ENCODE data around the gene LHX6. TPM values are rescaled to one million over a fixed set of nuclear protein-coding genes. Genes with fewer than 3 reads are reported as not detected.

Gene LHX6
- total RNA-seq, 1 experiment from 2014 or later = 1.8 TPM

GRCh38 chr9:122190597-122191381, 38.0 kb downstream of the LHX6 start:
- Histone ChIP-seq H3K4me2 (ENCODE audit: insufficient read depth, insufficient read length, low read length) (no peak overlapping the region), H3K79me2 (ENCODE audit: insufficient read depth, low read length) (no peaks in the 10 kb centered on the region), H3K79me1 (ENCODE audit: insufficient read depth, low read depth, low read length, poor library complexity, severe bottlenecking) (no peaks in the 10 kb centered on the region), H3K4me1 (ENCODE audit: insufficient read depth, low read length) (no peaks in the 10 kb centered on the region), H2BK5ac (ENCODE audit: insufficient read length, low read length) (no peak overlapping the region), H3K56ac (ENCODE audit: insufficient read length, low read depth, low read length) (no peak overlapping the region), H2AFZ (ENCODE audit: low read length) (no peak overlapping the region), H3K9ac (ENCODE audit: extremely low read depth, insufficient read length, low read length) (no peak overlapping the region), H3K23me2 (ENCODE audit: insufficient read length, low read depth, low read length, poor library complexity, severe bottlenecking) (no peaks in the 10 kb centered on the region), H3K23ac (ENCODE audit: insufficient read length, low read depth, low read length) (no peak overlapping the region), H4K5ac (ENCODE audit: insufficient read length, low read depth, low read length) (no peak overlapping the region), H2BK15ac (ENCODE audit: low read depth, low read length) (no peak overlapping the region), H3T11ph (ENCODE audit: low read length) (no peak overlapping the region), H3K27me3 (ENCODE audit: insufficient read depth, low read length) (no peaks in the 10 kb centered on the region), H3K27ac (ENCODE audit: insufficient read length, low read depth, low read length) (no peak overlapping the region), H2BK20ac (ENCODE audit: low read depth, low read length, poor library complexity, severe bottlenecking) (no peak overlapping the region), H2BK120ac (ENCODE audit: low read depth, low read length, poor library complexity, severe bottlenecking) (no peak overlapping the region), H2AK5ac (ENCODE audit: insufficient read length, low read length) (no peak overlapping the region), H3K14ac (ENCODE audit: insufficient read depth, low read length) (no peak overlapping the region), H3K18ac (ENCODE audit: insufficient read length, low read depth, low read length) (no peak overlapping the region), H3K4ac (ENCODE audit: low read depth, low read length) (no peak overlapping the region), H3K9me3 (ENCODE audit: control insufficient read depth, low read depth, low read length) (no peaks in the 10 kb centered on the region), H2BK12ac (ENCODE audit: insufficient read length, low read depth, low read length) (no peak overlapping the region), H4K8ac (replicated peaks; ENCODE audit: insufficient read length, low read depth, low read length) (no peak overlapping the region), H4K91ac (ENCODE audit: insufficient read length, low read depth, low read length) (no peak overlapping the region), H4K20me1 (ENCODE audit: control insufficient read depth, insufficient read depth, insufficient read length) (no peaks in the 10 kb centered on the region)
- Mint-ChIP-seq H3K27ac (no peak overlapping the region; a peak in 1 of 7 replicates), H3K27me3 (ENCODE audit: low read depth) (peaks cover 5% of the 10 kb centered on the region; the same call in 1 of the 2 replicates), H3K9me3 (no peaks in the 10 kb centered on the region), H3K4me1 (peaks cover 17 to 19% of the 10 kb centered on the region in 2 experiments), H3K4me3 (no peak overlapping the region), H3K36me3 (ENCODE audit: insufficient read depth in 1 of 3, low read depth in 3 of 3) (no peaks in the 10 kb centered on the region; a peak in 1 of 7 replicates)
- DNase-seq = no peak
- no CpG with 5 or more reads among the region's 12 CpGs for WGBS (ENCODE audit: extremely low coverage, insufficient read length, low lambda C conversion rate)
- no peak for TF ChIP-seq CTCF (conservative IDR thresholded peaks at IDR 0.05)

Measured in H9 (cell line).